Endothelial cell of umbilical vein (primary cell): ENCODE measurements around the gene MTX1. TPM values are rescaled to one million over a fixed set of nuclear protein-coding genes. Genes with fewer than 3 reads are reported as not detected.

Source experiments
- BruUV-seq: library from RNA; stranded (reverse); fragments of 400-500 nt; replicated peaks from 2 replicates; lab custom pipeline; 2021; lab: Mats Ljungman, UMichigan
- CTCF ChIA-PET: fragments of 300-600, 350-600 bp; sonication (Branson Sonifier 250); formaldehyde crosslinking; loops from one replicate; lab custom pipeline; 2021; ENCODE audit warnings: antibody characterized with exemption, inconsistent platforms; lab: Charles Lee
- POLR2A ChIA-PET: fragments of 300-600, 350-600 bp; sonication (Branson Sonifier 250); formaldehyde crosslinking; loops from one replicate; lab custom pipeline; 2021; ENCODE audit warnings: antibody characterized with exemption, inconsistent platforms; lab: Charles Lee
- DNase-seq: peaks from one replicate; pipeline ENCODE4 v3.0.0-alpha.2; 2011; ENCODE audit warnings: low read depth, low spot score
- FAIRE-seq: peaks from 2 replicates; lab custom pipeline; 2011; peaks lifted over from hg19 to GRCh38; lab: Jason Lieb, UNC
- H2AFZ ChIP-seq: 2 replicates; pipeline ENCODE4 v1.6.0; 2012; ENCODE audit warnings: low read depth, low read length, control low read depth, inconsistent platforms
- H3K27ac ChIP-seq: 2 replicates; pipeline ENCODE4 v1.5.1; 2011; ENCODE audit warnings: low read depth, mild to moderate bottlenecking, control low read depth, low read length, moderate library complexity; ENCODE audit not compliant: insufficient read depth
- H3K27me3 ChIP-seq, 2 experiments: 2 replicates each; pipeline versions ENCODE4 v1.6.0 to v1.6.1; 2011; ENCODE audit warnings: low read length in 2 of 2, mixed read lengths in 1 of 2; ENCODE audit not compliant: control insufficient read depth in 2 of 2, insufficient read depth in 2 of 2
- H3K36me3 ChIP-seq, 2 experiments: 2 replicates in 1 of 2; 3 replicates in 1 of 2; pipeline ENCODE4 v1.5.1; 2011; ENCODE audit warnings: low read length in 2 of 2, mild to moderate bottlenecking in 1 of 2, moderate library complexity in 1 of 2; ENCODE audit not compliant: control insufficient read depth in 2 of 2, insufficient read depth in 2 of 2; ENCODE audit errors: extremely low read depth in 1 of 2
- H3K4me1 ChIP-seq: 3 replicates; pipeline ENCODE4 v1.5.1; 2011; ENCODE audit warnings: mild to moderate bottlenecking, low read length; ENCODE audit not compliant: control insufficient read depth, insufficient read depth; ENCODE audit errors: extremely low read depth
- H3K4me2 ChIP-seq: 2 replicates; pipeline ENCODE4 v1.6.1; 2011; ENCODE audit warnings: low read length, control low read depth, mixed read lengths; ENCODE audit not compliant: insufficient read depth
- H3K4me3 ChIP-seq, 3 experiments: fragments of 200-600 bp in 1 of 3; sonication (generic), shearing (Covaris generic) in 1 of 3; replicated peaks in 1 of 3; 2 replicates each; pipeline ENCODE4 v1.5.1; 2011 to 2016; ENCODE audit warnings: control low read depth in 3 of 3, low read length in 3 of 3, mild to moderate bottlenecking in 2 of 3, inconsistent platforms in 1 of 3, low read depth in 1 of 3, moderate library complexity in 1 of 3; ENCODE audit not compliant: insufficient read depth in 1 of 3
- H3K79me2 ChIP-seq: 2 replicates; pipeline ENCODE4 v1.6.0; 2012; ENCODE audit warnings: low read length, inconsistent platforms; ENCODE audit not compliant: control insufficient read depth, insufficient read depth
- H3K9ac ChIP-seq: replicated peaks from 2 replicates; pipeline ENCODE3; 2011; ENCODE audit warnings: low read length, control low read depth; ENCODE audit not compliant: insufficient read depth; ENCODE audit errors: extremely low read depth
- H3K9me1 ChIP-seq: replicated peaks from 3 replicates; pipeline ENCODE4 v1.6.0; 2011; ENCODE audit warnings: mild to moderate bottlenecking, low read length; ENCODE audit not compliant: control insufficient read depth, insufficient read depth; ENCODE audit errors: extremely low read depth
- H3K9me3 ChIP-seq: replicated peaks from 2 replicates; pipeline ENCODE4 v1.5.1; 2012; ENCODE audit warnings: low read length, inconsistent platforms; ENCODE audit not compliant: control insufficient read depth, insufficient read depth
- H4K20me1 ChIP-seq: replicated peaks from 2 replicates; pipeline ENCODE3; 2011; ENCODE audit warnings: mild to moderate bottlenecking, low read length; ENCODE audit not compliant: control insufficient read depth, insufficient read depth; ENCODE audit errors: extremely low read depth
- CTCF ChIP-seq, 2 donors: IDR thresholded peaks; 1 replicate in 1 of 2; 2 replicates in 1 of 2; pipeline ENCODE4 v1.5.1; 2011; ENCODE audit warnings: low read length in 2 of 2, mild to moderate bottlenecking in 2 of 2, moderate library complexity in 2 of 2, control low read depth in 1 of 2, inconsistent platforms in 1 of 2, low read depth in 1 of 2; ENCODE audit not compliant: insufficient read depth in 1 of 2; ENCODE audit errors: extremely low read depth in 1 of 2
- EZH2 ChIP-seq: IDR thresholded peaks from 2 replicates; pipeline ENCODE4 v1.6.1; 2012; ENCODE audit warnings: borderline replicate concordance, low read depth, mild to moderate bottlenecking, moderate library complexity, low read length, inconsistent platforms; ENCODE audit not compliant: severe bottlenecking
- FOS ChIP-seq: IDR thresholded peaks from 2 replicates; pipeline ENCODE4 v1.6.1; 2011; ENCODE audit warnings: mild to moderate bottlenecking, low read length, moderate library complexity, borderline replicate concordance; ENCODE audit not compliant: insufficient read depth
- GATA2 ChIP-seq: IDR thresholded peaks from 2 replicates; pipeline ENCODE4 v1.7.0; 2011; ENCODE audit warnings: low read depth, mild to moderate bottlenecking, moderate library complexity, mixed read lengths, low read length; ENCODE audit not compliant: insufficient read length, insufficient read depth
- JUN ChIP-seq: IDR thresholded peaks from 2 replicates; pipeline ENCODE4 v1.6.1; 2011; ENCODE audit warnings: borderline replicate concordance, low read depth; ENCODE audit not compliant: insufficient read length, insufficient read depth
- MAX ChIP-seq: IDR thresholded peaks from 2 replicates; pipeline ENCODE4 v1.6.1; 2011; ENCODE audit not compliant: insufficient read depth, insufficient read length
- MYC ChIP-seq: IDR thresholded peaks from one replicate; pipeline ENCODE4 v1.6.1; 2011; ENCODE audit warnings: mild to moderate bottlenecking, low read depth, low read length
- POLR2A ChIP-seq: IDR thresholded peaks from 2 replicates; pipeline ENCODE4 v1.6.1; 2012; ENCODE audit warnings: low read depth, mild to moderate bottlenecking, control low read depth, low read length
- POLR2AphosphoS5 ChIP-seq: IDR thresholded peaks from 2 replicates; pipeline ENCODE4 v1.6.1; 2012; ENCODE audit warnings: low read depth, mild to moderate bottlenecking, control low read depth, low read length, moderate library complexity; ENCODE audit not compliant: insufficient read depth
- dilution Hi-C: fragments of 300-500 bp; cut with MboI; formaldehyde crosslinking; loops from one replicate; pipeline ENCODE4 v1.15.0; 2019; ENCODE audit warnings: low sequenced_read_pairs; ENCODE audit not compliant: extremely low pct_ligation_motif_present
- intact Hi-C: fragments of 100-400 bp; cut with micrococcal nuclease; formaldehyde crosslinking; loops from one replicate; pipeline ENCODE4 v1.10.0; 2022
- polyA plus RNA-seq, 4 experiments: library from polyadenylated mRNA; depleted of rRNA in 3 of 4; stranded (reverse) in 3 of 4; unstranded in 1 of 4; fragments of >200 nt; gene quantifications; 2 replicates each; pipeline versions ENCODE4 v1.2.1 to v1.2.3, GENCODE V29; 2011 to 2012; ENCODE audit warnings: missing spikeins in 1 of 4
- total RNA-seq: library from RNA; stranded (reverse); gene quantifications from 2 replicates; pipeline ENCODE4 v1.2.3, GENCODE V29; 2021

MTX1 gene
- total and polyA plus RNA-seq, 2 donors (not counting 3 experiments of a cell fraction or from before 2014, with no cell fraction given) = 53.0 to 109 TPM

- dilution Hi-C loops = no loop called here
- no peak overlapping the region for H3K27ac ChIP-seq
- H3K4me1 ChIP-seq = peaks cover 8% of the 10 kb centered on the region
- no peak overlapping the region for H3K4me3 ChIP-seq
- no peak for TF ChIP-seq JUN
- no peak for TF ChIP-seq EZH2
- TF ChIP-seq MYC = no peak
- TF ChIP-seq POLR2A = no peak
- TF ChIP-seq POLR2AphosphoS5 = no peak
- TF ChIP-seq GATA2 = no peak
- no peak for TF ChIP-seq MAX
- TF ChIP-seq FOS = no peak
- no peak for TF ChIP-seq CTCF (IDR thresholded peaks at IDR 0.05; ENCODE audit: extremely low read depth in 1 of 2, insufficient read depth in 1 of 2, low read depth in 1 of 2, low read length in 2 of 2)
- no peaks in the 10 kb centered on the region for H4K20me1 ChIP-seq
- ChIA-PET POLR2A (no interaction called here), CTCF (no interaction called here)
- peaks cover 0 to 3% of the 10 kb centered on the region in 2 experiments for H3K36me3 ChIP-seq
- H3K27me3 ChIP-seq = no peaks in the 10 kb centered on the region
- no peaks in the 10 kb centered on the region for H3K79me2 ChIP-seq
- H3K9ac ChIP-seq = no peak overlapping the region
- no peak overlapping the region for H2AFZ ChIP-seq
- no peaks in the 10 kb centered on the region for H3K9me3 ChIP-seq
- DNase-seq (no peak), FAIRE-seq (no peak)
- no peak overlapping the region for H3K4me2 ChIP-seq
- intact Hi-C loops = no loop called here
- H3K9me1 ChIP-seq = no peaks in the 10 kb centered on the region
- no TSS peak for BruUV-seq
Observed at GRCh38 chr1:155198547-155198906, 10.0 kb upstream of the MTX1 start.
